Thymus (tissue), 11 donors: Measurements from ENCODE around the gene TMUB1. TPM values are rescaled to one million over a fixed set of nuclear protein-coding genes. Genes with fewer than 3 reads are reported as not detected.

Experiments
- DNase-seq, 9 donors: peaks; one replicate each; pipeline ENCODE4 v3.0.0-alpha.2; 2013; ENCODE audit warnings: low spot score in 9 of 9, low read depth in 6 of 9, missing footprints in 1 of 9
- H3K27ac ChIP-seq, 2 donors: one replicate each; pipeline ENCODE4 v1.5.1; 2013; ENCODE audit warnings: control low read depth in 1 of 2, low read depth in 1 of 2, low read length in 1 of 2, mild to moderate bottlenecking in 1 of 2, moderate library complexity in 1 of 2
- H3K27me3 ChIP-seq, 2 donors: one replicate each; pipeline ENCODE4 v1.5.1; 2013; ENCODE audit warnings: low read length in 1 of 2; ENCODE audit not compliant: control insufficient read depth in 2 of 2, insufficient read depth in 1 of 2
- H3K36me3 ChIP-seq, 2 donors: one replicate each; pipeline ENCODE4 v1.5.1; 2013; ENCODE audit warnings: low read length in 1 of 2, mild to moderate bottlenecking in 1 of 2, moderate library complexity in 1 of 2; ENCODE audit not compliant: control insufficient read depth in 2 of 2, insufficient read depth in 2 of 2
- H3K4me1 ChIP-seq, 2 donors: one replicate each; pipeline ENCODE4 v1.5.1; 2013; ENCODE audit warnings: low read length in 2 of 2; ENCODE audit not compliant: control insufficient read depth in 2 of 2, insufficient read depth in 2 of 2
- H3K4me3 ChIP-seq, 2 donors: one replicate each; pipeline ENCODE4 v1.5.1; 2013; ENCODE audit warnings: low read length in 2 of 2, control low read depth in 1 of 2, mild to moderate bottlenecking in 1 of 2
- H3K9me3 ChIP-seq, 2 donors: one replicate each; pipeline ENCODE4 v1.5.1; 2013; ENCODE audit warnings: low read length in 1 of 2, mild to moderate bottlenecking in 1 of 2; ENCODE audit not compliant: control insufficient read depth in 2 of 2, insufficient read depth in 1 of 2
- WGBS: extraction: QIAGEN DNeasy Blood & Tissue Kit; methylation state at CpG from one replicate; pipeline ENCODE4 v1.1.7; 2013; 5-methylcytosine and 5-hydroxymethylcytosine counted together
- polyA plus RNA-seq: library from polyadenylated mRNA; stranded (reverse); fragments of 200-250 nt; gene quantifications from one replicate; pipeline ENCODE4 v1.2.3, GENCODE V29; 2013
- total RNA-seq: library from RNA; stranded (reverse); fragments of 120-200 nt; gene quantifications from one replicate; pipeline ENCODE4 v1.2.4, GENCODE V29; 2013
- donor health status: healthy.

TMUB1 gene
- total and polyA plus RNA-seq, 2 donors = 17.0 to 68.4 TPM

- Histone ChIP-seq H3K4me3 (no peak overlapping the region), H3K27ac (no peak overlapping the region), H3K36me3 (peaks cover 85 to 94% of the 10 kb centered on the region in 2 donors), H3K27me3 (no peaks in the 10 kb centered on the region), H3K4me1 (no peaks in the 10 kb centered on the region), H3K9me3 (no peaks in the 10 kb centered on the region)
- DNase-seq = no peak
- 98% methylated on average over 17 of the region's 17 CpGs for WGBS
Observed at GRCh38 chr7:151069841-151070573, 13.3 kb downstream of the TMUB1 start.

- DNase-seq = no peak
- Histone ChIP-seq H3K27ac (no peak overlapping the region), H3K4me3 (no peak overlapping the region), H3K9me3 (no peaks in the 10 kb centered on the region), H3K4me1 (no peaks in the 10 kb centered on the region), H3K36me3 (peaks cover 79 to 90% of the 10 kb centered on the region in 2 donors), H3K27me3 (no peaks in the 10 kb centered on the region)
- WGBS = 97% methylated on average over 12 of the region's 12 CpGs
Observed at GRCh38 chr7:151068069-151068773, 15.1 kb downstream of the TMUB1 start.

GRCh38 chr7:151066273-151066974 is 16.9 kb downstream of the TMUB1 start:
- Histone ChIP-seq H3K36me3 (peaks cover 68 to 83% of the 10 kb centered on the region in 2 donors), H3K4me1 (no peaks in the 10 kb centered on the region), H3K27me3 (no peaks in the 10 kb centered on the region), H3K4me3 (no peak overlapping the region), H3K27ac (no peak overlapping the region), H3K9me3 (no peaks in the 10 kb centered on the region)
- 97% methylated on average over 39 of the region's 39 CpGs for WGBS
- no peak for DNase-seq

- no peaks in the 10 kb centered on the region for H3K27me3 ChIP-seq
- H3K4me1 ChIP-seq = peaks cover 5 to 8% of the 10 kb centered on the region in 2 donors
- peaks cover 59 to 74% of the 10 kb centered on the region in 2 donors for H3K36me3 ChIP-seq
- no peaks in the 10 kb centered on the region for H3K9me3 ChIP-seq
- H3K27ac ChIP-seq = no peak overlapping the region
- WGBS = 90% methylated on average over 14 of the region's 14 CpGs
- no peak overlapping the region for H3K4me3 ChIP-seq
- DNase-seq = no peak
Observed at GRCh38 chr7:151065516-151065915, 17.8 kb downstream of the TMUB1 start.

GRCh38 chr7:151064993-151065392 is 18.3 kb downstream of the TMUB1 start:
- DNase-seq = no peak
- 99% methylated on average over 6 of the region's 6 CpGs for WGBS
- Histone ChIP-seq H3K4me1 (peaks cover 10 to 14% of the 10 kb centered on the region in 2 donors), H3K27ac (no peak overlapping the region), H3K36me3 (peaks cover 54 to 68% of the 10 kb centered on the region in 2 donors), H3K9me3 (no peaks in the 10 kb centered on the region), H3K27me3 (no peaks in the 10 kb centered on the region), H3K4me3 (no peak overlapping the region)

GRCh38 chr7:151064454-151064853 is 18.8 kb downstream of the TMUB1 start:
- no peak overlapping the region for H3K4me3 ChIP-seq
- WGBS = 98% methylated on average over 18 of the region's 18 CpGs
- H3K27me3 ChIP-seq = no peaks in the 10 kb centered on the region
- H3K36me3 ChIP-seq = peaks cover 48 to 63% of the 10 kb centered on the region in 2 donors
- H3K9me3 ChIP-seq = no peaks in the 10 kb centered on the region
- no peak overlapping the region for H3K27ac ChIP-seq
- peaks cover 10 to 16% of the 10 kb centered on the region in 2 donors for H3K4me1 ChIP-seq
- no peak for DNase-seq

GRCh38 chr7:151063212-151063561 is 20.1 kb downstream of the TMUB1 start:
- DNase-seq = no peak
- Histone ChIP-seq H3K36me3 (peaks cover 40 to 55% of the 10 kb centered on the region in 2 donors), H3K27me3 (no peaks in the 10 kb centered on the region), H3K4me3 (no peak overlapping the region), H3K4me1 (peaks cover 16 to 26% of the 10 kb centered on the region in 2 donors), H3K27ac (no peak overlapping the region), H3K9me3 (no peaks in the 10 kb centered on the region)
- WGBS = 94% methylated on average over 11 of the region's 11 CpGs

GRCh38 chr7:151062399-151063211 is 20.7 kb downstream of the TMUB1 start:
- no peak for DNase-seq
- no peaks in the 10 kb centered on the region for H3K9me3 ChIP-seq
- H3K4me1 ChIP-seq = peaks cover 16 to 27% of the 10 kb centered on the region in 2 donors
- H3K4me3 ChIP-seq = no peak overlapping the region
- H3K27me3 ChIP-seq = no peaks in the 10 kb centered on the region
- 93% methylated on average over 43 of the region's 43 CpGs for WGBS
- H3K36me3 ChIP-seq = peaks cover 34 to 49% of the 10 kb centered on the region in 2 donors
- no peak overlapping the region for H3K27ac ChIP-seq
